ENCODE data around the gene KIAA0408. TPM values are rescaled to one million over a fixed set of nuclear protein-coding genes. Genes with fewer than 3 reads are reported as not detected.

KIAA0408 gene
- total RNA-seq, 1 experiment from 2014 or later, result 3.1 TPM

GRCh38 chr6:127482325-127482724 lies 23.1 kb upstream of the KIAA0408 start:
- no peak overlapping the region for H2AFZ ChIP-seq (ENCODE audit: low read length)
- no peaks in the 10 kb centered on the region for H3K23me2 ChIP-seq (ENCODE audit: insufficient read length, low read depth, low read length, poor library complexity, severe bottlenecking)
- no peak overlapping the region for H3K4ac ChIP-seq (ENCODE audit: low read depth, low read length)
- no peak overlapping the region for H4K5ac ChIP-seq (ENCODE audit: insufficient read length, low read depth, low read length)
- H3K4me2 ChIP-seq (ENCODE audit: insufficient read depth, insufficient read length, low read length), result no peak overlapping the region
- H3K18ac ChIP-seq (ENCODE audit: insufficient read length, low read depth, low read length), result peak overlapping the region; percentile 1
- no peaks in the 10 kb centered on the region for H3K27me3 Mint-ChIP-seq (ENCODE audit: low read depth)
- peaks cover 65 to 69% of the 10 kb centered on the region in 2 experiments for H3K4me1 Mint-ChIP-seq
- no peaks in the 10 kb centered on the region for H4K20me1 ChIP-seq (ENCODE audit: control insufficient read depth, insufficient read depth, insufficient read length)
- no peak overlapping the region for H3K56ac ChIP-seq (ENCODE audit: insufficient read length, low read depth, low read length)
- no peaks in the 10 kb centered on the region for H3K79me1 ChIP-seq (ENCODE audit: insufficient read depth, low read depth, low read length, poor library complexity, severe bottlenecking)
- no peak overlapping the region for H2BK15ac ChIP-seq (ENCODE audit: low read depth, low read length)
- no CpG with 5 or more reads among the region's 2 CpGs for WGBS (ENCODE audit: extremely low coverage, insufficient read length, low lambda C conversion rate)
- H3K9ac ChIP-seq (ENCODE audit: extremely low read depth, insufficient read length, low read length), result no peak overlapping the region
- H3K27ac Mint-ChIP-seq, result peak overlapping the region; percentile 73 to 99 (median 97)
- H3K36me3 Mint-ChIP-seq (ENCODE audit: insufficient read depth in 1 of 3, low read depth in 3 of 3), result peaks cover 15 to 40% (median 17%) of the 10 kb centered on the region in 3 experiments; a peak in 6 of 7 replicates
- H3K14ac ChIP-seq (ENCODE audit: insufficient read depth, low read length), result no peak overlapping the region
- no peak overlapping the region for H2BK5ac ChIP-seq (ENCODE audit: insufficient read length, low read length)
- H3T11ph ChIP-seq (ENCODE audit: low read length), result no peak overlapping the region
- peak overlapping the region in 1 of 2 experiments; percentile 3; a peak in 2 of 5 replicates for H3K4me3 Mint-ChIP-seq
- peak overlapping the region; percentile 72 for H3K27ac ChIP-seq (ENCODE audit: insufficient read length, low read depth, low read length)
- H2BK12ac ChIP-seq (ENCODE audit: insufficient read length, low read depth, low read length), result no peak overlapping the region
- TF ChIP-seq CTCF (conservative IDR thresholded peaks at IDR 0.05), result no peak
- H3K9me3 Mint-ChIP-seq, result no peaks in the 10 kb centered on the region
- H3K4me1 ChIP-seq (ENCODE audit: insufficient read depth, low read length), result peaks cover 6% of the 10 kb centered on the region; the same call in 1 of the 2 replicates
- no peak overlapping the region for H2AK5ac ChIP-seq (ENCODE audit: insufficient read length, low read length)
- no peaks in the 10 kb centered on the region for H3K27me3 ChIP-seq (ENCODE audit: insufficient read depth, low read length)
- no peak for DNase-seq
- no peak overlapping the region for H2BK20ac ChIP-seq (ENCODE audit: low read depth, low read length, poor library complexity, severe bottlenecking)
- H3K23ac ChIP-seq (ENCODE audit: insufficient read length, low read depth, low read length), result no peak overlapping the region
- no peak overlapping the region for H2BK120ac ChIP-seq (ENCODE audit: low read depth, low read length, poor library complexity, severe bottlenecking)
- H4K91ac ChIP-seq (ENCODE audit: insufficient read length, low read depth, low read length), result no peak overlapping the region
- no peak overlapping the region for H4K8ac ChIP-seq (replicated peaks; ENCODE audit: insufficient read length, low read depth, low read length)
- H3K9me3 ChIP-seq (ENCODE audit: control insufficient read depth, low read depth, low read length), result no peaks in the 10 kb centered on the region
- no peaks in the 10 kb centered on the region for H3K79me2 ChIP-seq (ENCODE audit: insufficient read depth, low read length)

All from H9 (cell line).